ENCODE data around the gene OMP.
"Not testable (repeated sequence)": the region's sequence is repeated elsewhere in the genome, so short reads cannot be mapped to it uniquely, and the experiment has no call there.

OMP gene, protein sequence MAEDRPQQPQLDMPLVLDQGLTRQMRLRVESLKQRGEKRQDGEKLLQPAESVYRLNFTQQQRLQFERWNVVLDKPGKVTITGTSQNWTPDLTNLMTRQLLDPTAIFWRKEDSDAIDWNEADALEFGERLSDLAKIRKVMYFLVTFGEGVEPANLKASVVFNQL

DNA sequence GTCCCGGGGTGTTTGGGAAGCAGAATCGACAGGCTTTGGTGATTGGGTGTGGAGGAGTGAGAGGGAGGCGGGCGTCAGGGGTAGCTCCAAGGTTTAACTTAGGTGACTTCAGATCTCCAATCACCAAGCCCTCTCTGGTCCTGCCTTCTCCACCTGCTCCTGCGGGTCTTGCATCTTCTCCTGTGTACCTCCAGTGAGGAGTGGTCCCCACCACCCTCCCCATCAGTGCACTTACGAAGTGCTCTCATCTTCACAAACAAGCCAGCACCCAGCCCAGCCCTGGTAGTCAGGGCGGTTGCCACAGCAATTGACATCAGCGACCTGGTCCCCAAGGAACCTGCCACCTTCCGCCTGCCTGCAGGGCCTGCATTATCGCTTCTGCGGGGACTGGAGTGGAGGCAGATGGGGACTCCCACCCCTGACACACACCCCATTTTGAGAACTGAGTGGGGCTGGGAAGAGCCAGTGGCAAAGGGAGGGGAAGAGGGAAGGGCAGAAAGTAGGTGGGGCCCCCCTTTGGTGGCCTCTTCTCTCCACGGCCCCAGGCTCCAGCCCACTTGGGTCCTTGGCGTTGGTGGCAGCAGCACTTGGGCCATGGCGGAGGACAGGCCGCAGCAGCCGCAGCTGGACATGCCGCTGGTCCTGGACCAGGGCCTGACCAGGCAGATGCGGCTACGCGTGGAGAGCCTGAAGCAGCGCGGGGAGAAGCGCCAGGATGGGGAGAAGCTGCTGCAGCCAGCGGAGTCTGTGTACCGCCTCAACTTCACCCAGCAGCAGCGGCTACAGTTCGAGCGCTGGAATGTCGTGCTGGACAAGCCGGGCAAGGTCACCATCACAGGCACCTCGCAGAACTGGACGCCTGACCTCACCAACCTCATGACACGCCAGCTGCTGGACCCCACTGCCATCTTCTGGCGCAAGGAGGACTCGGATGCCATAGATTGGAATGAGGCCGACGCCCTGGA is at the start of gene OMP:
OMP (plus strand) TSS at position 595 of the 965 bp plus-strand sequence; CDS start at position 595, 0 bp downstream.
- no peak for DNase-seq

DNA sequence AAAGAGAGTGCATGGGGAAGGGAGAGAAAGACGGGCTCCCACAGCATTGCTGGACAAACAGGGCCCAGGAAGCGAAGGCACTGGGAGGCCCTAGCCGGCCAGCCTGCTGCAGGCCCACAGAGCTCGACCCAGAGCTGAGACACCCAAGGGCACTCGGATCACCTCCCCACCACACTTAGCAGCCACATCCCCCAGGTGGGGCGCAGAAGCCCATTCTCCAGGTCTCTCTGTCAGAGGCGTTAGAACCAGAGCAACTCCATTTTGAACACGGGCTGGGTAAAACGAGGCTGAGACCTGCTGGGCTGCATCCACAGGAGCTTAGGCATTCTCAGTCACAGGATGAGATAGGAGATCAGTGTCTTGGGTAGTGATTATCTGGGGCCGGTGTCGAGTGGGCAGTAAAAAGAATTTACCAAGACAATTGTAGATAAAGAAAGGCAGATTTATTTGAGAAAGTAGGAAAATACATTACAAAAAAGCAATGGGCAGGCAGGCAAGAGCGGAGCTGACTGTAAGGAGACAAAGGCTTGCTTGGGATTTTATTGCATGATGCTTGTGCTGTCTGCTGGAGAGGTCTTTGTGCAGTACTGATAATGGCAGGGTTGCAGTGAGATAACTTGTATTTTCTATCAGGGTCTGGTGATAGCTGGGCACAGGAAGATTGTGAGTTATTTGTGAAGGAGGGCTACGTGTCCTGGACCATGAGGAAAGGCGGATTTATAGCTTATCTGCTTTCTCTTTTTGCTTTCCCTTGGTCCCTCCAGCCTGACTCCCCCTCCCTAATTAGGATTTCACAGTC is 49.2 kb upstream of the OMP start:
- DNase-seq, result no peak

DNA sequence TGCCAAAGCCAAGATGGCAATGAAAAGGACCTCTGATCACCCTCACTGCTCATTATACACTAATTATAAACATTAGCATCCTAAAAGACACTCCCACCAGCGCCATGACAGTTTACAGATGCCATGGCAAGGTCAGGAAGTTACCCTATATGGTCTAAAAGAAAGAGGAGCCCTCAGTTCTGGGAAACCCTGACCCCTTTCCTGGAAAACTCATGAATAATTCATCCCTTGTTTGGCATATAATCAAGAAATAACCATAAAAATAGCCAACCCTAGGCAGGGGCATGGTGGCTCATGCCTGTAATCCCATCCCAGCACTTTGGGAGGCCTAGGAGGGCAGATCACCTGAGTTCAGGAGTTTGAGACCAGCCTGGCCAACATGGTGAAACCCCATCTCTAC is 48.6 kb upstream of the OMP start:
- no peak for DNase-seq

DNA sequence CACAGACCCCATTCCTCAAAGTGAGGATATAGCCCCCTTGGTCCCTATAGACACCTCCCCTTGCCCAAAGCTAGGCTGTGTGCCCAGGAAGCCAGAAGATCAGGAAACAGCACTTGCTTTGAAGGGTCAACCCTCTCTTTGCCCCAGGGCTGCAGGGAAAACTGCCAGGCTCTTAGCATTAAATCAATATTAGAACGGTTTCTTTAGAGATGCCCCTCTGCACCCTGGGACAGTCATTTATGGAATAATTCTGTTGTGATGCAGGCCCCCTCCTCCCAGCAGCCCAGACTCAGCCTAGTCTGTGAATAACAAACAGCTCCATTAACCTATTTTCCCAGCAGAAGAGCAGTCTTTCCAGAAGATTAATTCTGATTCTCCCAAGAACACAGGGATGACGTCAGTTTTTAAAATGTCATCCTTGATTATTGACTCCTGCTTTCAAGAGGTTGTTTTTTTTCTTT is 47.5 kb upstream of the OMP start:
- no peak for DNase-seq

DNA sequence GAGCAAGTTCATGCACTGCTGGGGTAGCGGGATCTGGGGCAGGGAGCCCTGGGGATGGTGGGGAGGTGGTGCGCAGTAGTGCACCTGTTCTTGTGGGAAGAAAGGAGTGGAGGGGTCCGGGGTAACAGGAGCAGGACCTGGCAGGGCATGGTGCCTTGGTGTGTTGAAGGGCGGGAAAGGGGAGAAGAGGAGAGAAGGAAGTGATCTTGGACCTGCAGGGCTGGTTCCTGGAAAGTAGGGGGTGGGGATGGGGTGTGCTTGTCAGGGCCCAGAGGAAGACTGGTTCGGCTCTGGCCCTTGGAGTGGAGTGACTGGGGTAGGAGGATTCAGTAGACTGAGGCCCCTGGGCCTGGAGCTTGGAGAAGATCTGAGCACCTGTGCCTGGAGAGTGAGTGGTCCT is 46.7 kb upstream of the OMP start:
- no peak for DNase-seq

DNA sequence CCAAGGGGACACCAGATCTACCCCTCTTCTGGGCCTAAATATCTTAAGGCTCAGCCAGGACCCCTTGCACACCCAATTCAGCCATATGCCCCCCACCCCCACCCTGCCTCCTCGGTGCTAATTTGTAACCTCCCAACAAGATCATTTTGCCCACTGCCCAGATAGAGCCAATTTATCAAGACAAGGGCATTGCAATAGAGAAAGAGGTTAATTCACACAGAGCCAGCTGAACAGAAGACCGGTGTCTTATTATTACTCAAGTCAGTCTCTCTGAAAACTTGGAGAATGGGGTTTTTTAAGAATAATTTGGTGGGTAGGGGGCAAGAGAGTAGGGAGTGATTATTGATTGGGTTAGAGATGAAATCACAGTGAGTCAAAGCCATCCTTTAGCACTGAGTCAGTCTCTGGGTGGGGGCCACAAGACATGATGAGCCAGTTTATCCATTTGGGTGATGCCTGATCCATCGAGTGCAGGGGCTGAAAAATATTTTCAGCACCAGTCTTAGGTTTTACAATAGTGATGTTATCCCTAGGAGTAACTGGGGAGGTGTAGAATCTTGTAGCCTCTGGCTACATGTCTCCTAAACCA is 45.7 kb upstream of the OMP start:
- no peak for DNase-seq

DNA sequence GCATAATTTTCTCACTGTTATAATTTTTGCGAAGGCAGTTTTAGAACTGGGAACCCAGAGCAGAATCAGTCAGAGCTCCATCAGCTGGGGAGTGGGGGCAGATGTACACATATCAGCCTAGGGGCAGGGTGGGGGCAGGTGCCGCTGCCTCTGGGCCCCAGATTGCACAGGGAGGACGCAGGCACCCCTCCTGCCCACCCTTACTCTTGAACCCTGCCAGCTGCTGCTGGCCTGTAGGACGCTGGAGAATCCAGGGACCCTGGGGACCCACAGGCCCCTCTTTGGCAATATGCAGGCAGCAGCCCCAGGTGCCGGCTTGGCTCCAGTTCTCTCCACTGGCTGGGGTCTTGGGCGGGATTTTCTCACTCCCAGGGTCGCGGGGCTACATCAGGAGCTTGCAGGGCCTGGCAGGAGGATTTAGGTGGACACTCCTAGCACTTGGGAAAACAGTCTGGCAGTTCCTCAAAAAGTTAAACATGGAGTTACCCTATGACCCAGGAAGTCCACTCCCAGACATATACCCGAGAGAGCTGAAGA is 44.6 kb upstream of the OMP start:
- no peak for DNase-seq

DNA sequence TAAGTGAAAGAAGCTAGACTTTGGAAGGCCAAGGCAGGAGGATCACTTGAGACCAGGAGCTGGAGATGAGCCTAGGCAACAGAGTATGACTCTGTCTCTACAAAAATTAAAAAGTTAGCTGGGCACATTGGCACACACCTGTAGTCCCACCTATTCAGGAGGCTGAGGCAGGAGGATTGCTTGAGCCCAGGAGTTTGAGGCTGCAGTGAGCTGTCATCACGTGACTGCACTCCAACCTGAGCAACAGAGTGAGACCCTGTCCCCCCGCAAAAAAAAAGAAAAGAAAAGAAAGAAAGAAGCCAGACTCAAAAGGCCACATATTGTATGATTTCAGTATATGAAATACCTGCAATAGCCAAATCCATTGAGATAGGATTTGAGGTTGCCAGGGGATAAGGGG is 43.7 kb upstream of the OMP start:
- no peak for DNase-seq

DNA sequence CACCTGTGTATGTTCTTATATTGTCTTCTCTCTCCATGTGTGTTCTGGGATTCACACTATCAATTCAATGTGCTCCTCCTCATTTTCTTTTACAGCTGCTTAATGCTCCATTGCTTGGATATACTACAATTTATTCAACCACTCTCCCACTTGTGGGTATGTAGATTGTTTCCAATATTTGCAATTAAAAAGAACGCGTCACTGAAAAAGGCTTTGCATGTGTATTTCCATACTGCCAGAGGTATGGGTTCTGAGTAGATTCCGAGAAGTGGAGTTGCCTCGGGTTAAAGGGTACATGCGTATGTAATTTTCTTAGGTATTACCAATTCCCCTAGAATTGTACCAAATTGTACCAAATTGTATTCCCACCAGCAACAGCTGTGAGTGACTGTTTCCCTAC is 42.8 kb upstream of the OMP start:
- DNase-seq, result no peak

DNA sequence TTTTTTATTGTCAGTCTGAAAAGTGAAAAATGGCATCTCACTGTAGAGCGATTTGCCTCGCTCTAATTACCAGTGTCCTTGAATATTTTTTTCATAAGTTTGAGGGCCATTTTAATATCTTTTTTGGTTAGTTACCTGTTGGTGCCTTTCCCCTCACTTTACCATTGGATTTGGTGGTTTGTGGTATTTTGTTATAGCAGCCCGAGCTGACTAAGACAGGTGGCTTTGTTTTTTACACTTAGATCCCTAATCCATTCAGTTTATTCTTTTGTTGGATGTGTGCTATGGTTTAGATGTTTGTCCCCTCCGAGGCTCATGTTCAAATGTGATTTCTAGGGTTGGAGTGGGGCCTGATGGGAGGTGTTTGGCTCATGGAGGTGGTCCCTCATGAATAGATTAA is 42.4 kb upstream of the OMP start:
- no peak for DNase-seq

DNA sequence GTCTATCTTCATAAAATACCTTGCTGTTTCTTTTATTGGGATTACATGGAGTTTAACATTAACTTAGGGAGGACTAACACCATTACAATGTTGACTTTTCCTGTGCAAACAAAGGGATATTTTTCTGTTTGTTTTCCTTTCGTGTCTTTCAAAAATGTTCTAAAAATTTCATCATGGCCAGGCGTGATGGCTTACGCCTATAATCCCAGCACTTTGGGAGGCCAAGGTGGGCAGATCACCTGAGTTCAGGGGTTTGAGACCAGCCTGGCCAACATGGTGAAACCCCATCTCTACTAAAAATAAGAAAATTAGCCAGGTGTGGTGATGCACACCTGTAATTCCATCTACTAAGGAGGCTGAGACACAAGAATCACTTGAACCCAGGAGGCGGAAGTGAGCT is 41.4 kb upstream of the OMP start:
- DNase-seq, result not testable (repeated sequence)

DNA sequence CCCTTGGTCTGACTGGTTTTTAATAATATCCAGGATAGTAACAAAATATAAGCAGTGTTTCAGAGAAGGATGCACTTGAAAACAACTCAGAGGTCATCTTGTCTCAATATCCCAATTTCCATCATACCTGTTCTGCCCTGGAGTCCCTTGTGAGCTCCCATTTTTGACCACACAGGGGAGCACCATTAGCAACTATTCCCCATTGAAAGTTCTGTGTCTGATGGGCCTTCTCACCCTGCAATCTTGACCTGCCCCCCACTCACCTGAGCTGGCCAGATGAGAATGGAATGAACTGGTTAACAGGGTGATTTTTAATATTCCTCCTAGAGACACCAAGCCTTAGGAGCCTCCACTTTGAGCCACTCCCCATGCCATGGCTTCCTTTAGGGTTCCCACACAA is 39.7 kb upstream of the OMP start:
- no peak for DNase-seq

DNA sequence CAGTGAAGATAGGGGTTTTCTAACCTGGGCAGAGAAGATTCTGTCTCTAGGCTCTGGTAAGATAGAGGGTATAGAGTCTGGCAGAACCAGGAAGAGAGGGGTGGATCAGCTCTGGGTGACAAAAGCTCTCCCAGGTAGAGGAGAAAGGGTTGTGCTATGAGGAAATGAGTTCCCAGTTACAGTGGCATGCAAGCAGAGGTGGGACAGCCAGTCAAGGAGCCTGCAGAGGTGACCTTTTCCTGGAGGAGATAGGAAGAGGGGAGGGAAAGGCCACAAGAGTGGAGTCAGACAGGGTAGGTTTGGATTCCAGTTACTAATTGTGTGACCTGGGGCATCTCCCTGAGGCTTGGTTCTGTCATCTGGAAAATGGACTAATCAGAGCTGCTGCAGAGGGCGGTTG is 39.2 kb upstream of the OMP start:
- no peak for DNase-seq

DNA sequence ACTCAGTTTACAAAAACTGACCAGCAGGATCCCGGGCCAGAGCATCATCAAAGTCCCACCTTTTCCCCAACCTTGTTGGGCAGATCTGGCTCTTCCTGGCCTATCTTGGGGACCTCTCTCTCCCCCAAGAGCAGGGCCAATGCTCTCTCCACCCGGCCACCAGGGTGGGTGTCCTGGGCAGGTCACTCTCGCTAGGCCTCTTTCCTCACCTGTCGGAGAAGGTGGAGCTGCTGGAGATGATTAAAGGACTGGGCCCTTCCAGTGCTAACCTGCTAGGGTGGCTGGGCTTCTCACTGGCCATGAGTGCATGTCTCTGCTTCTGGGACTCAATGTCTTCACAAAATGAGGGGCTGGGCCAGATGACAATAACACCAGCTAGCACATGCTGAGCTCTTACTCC is 38.8 kb upstream of the OMP start:
- no peak for DNase-seq

DNA sequence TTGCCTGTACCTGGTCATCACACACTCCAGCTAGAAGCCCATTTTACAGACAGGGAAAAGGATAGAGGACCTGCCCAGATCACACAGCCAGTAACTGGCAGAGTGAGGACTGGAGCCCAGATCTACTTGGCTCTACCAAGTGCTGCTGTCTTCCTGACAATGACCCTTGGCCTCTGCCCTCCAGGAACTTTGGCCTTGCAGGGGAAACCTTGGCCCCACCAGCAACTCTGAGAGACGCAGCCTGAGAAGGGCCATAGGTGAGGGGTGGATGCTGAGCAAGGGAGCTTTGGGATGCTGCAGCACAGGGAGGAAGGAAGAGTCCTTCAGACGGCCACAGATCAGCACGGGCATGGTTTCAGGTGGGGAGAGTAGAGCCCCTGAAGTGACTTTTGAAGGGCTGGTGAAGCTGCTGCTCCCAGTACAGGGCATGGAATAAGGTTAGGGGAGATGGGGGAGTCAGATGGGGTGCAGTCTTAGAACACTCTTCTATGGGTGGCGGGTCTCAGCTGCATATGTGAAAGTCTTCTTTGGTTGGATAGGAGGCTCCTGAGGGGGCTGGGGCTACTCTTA is 37.9 kb upstream of the OMP start:
- no peak for DNase-seq

DNA sequence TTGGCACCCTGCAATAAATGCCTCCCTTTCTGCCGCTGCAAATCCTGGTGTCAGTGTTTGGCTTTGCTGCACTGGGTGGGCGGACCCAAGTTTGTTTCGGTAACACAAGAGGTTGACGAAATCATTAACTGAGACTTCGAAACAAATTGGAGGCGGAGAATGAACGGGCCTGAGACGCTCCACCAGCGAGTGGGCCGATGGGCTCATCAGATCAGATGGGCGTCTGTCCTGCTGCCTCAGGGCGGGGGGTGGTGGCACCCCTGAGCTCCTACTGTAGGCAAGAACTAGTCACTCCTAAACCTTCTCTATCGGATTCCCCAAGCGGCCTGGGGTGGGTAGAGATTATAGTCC is 36.8 kb upstream of the OMP start:
- DNase-seq, result peak; percentile 49

DNA sequence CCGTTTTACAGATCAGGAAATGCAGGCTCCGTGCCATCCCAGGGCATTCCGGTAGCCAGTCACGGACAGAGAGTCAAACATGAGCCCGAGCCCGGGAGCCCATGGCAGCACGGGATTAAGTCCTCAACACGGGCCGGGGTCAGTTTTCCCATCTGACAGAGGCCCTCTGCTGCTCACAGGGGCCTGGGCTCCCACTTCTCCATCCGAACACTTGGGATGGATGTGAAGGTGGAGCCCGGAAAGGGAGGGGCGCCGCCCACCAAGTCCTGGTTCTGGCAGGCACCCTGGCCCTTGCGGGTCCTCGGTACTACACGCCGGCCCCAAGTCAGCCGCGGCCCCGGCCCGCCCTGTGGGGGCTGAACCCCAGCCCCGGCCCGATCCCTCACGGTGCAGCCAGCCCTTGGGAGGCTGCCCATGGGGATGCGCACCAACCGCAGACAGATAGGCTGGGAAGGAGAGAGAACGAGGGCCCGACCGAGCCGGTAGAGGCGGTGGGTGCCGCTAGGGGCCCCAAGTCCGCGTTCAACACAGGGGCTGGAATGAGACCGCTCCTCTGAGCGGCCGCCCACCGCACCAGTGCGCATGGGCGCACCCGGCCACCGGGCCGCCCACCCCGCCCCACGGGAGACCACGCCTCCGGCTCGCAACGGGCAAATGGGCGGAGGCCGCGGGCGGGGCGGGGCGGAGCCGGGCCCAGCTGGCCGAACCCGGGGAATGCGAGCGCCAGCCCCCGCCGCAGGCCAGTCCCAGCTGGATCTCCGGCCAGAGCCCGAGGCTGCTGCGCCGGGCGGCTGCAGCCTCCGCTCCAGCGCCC is 36.2 kb upstream of the OMP start, which contains the start of gene CAPN5:
CAPN5 (plus strand) TSS at position 743 of the 814 bp plus-strand sequence. CDS start 17,916 bp downstream, outside the sequence.
- peak; percentile 94 for DNase-seq

DNA sequence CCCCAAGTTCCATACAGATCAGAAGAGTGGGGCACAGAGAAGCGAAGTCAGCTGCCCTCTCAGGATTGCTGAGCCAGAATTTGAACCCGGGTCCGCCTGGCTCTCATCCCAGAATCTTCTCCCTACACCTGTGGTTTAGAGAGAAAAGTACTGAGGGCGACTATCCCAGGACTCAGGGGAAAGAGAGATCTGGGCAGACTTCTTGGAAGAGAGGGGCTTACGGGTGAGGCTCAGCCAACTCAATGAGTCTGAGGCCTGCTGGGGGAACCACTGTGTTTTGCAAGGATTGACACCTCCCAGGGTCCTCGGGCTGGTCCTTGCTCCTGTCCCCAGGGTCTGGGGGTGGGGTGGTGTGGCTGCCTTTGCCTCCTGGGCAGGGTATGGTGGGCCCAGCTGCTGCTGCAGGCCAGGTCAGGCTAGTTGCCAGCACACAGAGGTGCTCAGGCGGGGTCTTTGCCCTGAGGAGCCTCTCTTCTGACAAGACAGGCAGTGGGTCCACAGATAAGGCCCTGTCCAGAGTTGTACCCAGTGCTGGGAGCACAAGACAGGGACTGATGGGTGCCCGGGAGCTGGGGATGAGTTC is 34.7 kb upstream of the OMP start:
- no peak for DNase-seq

DNA sequence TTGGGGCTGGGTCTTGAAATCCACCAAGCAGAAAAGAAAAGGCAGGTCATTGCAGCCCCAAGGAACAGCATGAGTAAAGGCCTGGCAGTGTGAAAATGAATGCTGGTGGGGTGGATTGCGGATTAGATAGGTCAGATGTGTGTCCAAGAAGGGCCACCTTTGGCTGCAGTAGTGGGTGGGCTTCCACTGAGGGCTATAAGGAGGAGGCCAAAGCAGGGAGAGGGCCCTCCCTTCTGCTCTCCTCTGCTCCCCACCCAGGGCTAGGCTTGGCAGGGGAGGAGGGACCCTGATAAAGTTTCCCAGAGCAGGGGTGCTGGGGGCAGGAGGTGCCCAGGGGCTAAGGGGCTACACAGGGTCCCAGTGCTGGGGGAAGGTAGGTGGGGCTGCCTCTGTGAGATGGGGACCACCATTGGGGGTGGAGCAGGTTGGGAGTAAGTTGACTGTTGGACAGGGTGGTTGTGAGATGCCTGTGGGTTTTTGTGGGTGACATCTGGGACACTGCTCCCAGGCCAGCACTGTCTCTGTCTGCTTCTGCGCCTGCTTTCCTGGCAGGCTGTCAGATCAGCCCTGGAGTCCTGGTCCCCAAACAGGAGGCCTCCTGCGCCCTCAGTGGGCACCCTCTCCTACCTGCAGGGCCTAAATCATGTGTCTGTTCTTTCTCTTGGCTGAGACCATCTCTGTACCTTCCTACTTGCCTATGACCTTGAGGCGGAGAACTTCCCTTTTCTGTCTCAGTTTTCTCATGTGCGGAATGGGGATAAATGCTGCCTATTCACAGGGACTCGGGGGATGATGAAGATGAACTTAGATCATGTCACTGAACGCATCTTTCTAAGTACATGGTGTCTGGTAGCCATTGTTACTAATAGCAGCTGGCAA is 33.9 kb upstream of the OMP start:
- DNase-seq, result no peak

DNA sequence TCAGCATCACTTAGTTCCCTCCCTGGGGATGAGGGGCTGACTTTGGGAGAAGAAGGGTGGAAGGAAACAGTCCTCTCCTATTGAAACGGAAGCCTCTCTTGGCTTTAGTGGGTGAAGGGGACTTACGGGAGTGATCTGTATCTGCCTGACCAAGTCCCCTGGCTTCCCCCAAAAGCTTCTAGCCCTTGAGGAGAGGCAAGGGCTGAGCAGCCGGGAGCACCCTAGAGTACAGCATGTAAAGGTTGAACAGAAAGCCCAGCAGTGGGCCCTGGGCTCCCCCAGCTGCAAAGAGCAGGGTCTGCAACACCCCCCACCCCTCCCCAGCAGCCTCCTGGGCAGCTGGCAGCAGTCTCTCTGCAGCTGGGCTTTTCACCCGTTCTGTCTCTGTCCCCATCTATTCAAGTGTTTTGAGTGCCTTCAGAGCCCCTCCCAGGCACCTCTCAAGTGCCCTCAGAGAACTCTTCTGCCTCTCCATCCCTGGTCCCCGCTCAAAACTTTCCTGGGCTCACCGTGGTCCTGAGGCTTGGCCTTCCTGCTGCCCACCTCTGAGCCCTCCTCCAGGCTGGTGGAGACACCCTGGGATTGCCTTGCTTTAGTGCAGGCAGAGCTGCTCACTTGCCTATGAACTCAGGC is 33.2 kb upstream of the OMP start:
- DNase-seq, result no peak

Data from EL (cell line).